OCI-LY7 (cell line): ENCODE measurements around the gene CNTN6.

Experiments
- CTCF ChIP-seq: fragments of 200-600 bp; sonication (generic); conservative IDR thresholded peaks from 2 replicates; pipeline ENCODE4 v1.5.1; 2014; ENCODE audit warnings: mild to moderate bottlenecking, antibody characterized with exemption, low read length, moderate library complexity, mixed read lengths
- EZH2phosphoT487 ChIP-seq: fragments of 200-600 bp; sonication (generic); IDR thresholded peaks from 2 replicates; pipeline ENCODE4 v1.6.1; 2018; ENCODE audit warnings: low read depth, borderline replicate concordance, mild to moderate bottlenecking, mixed run types, antibody characterized with exemption, low read length, moderate library complexity, mixed read lengths

- TF ChIP-seq CTCF (no peak), EZH2phosphoT487 (no peak)
Measured at GRCh38 chr3:1072041-1072440, 20.8 kb upstream of the CNTN6 start.
